NCI-H524 (cell line): ENCODE measurements around the gene R3HDM2.
"Not testable (repeated sequence)": the region's sequence is repeated elsewhere in the genome, so short reads cannot be mapped to it uniquely, and the experiment has no call there.

ENCODE experiments used
- DNase-seq, 2 experiments: peaks; one replicate each; lab custom pipeline; 2025; lab: John Stamatoyannopoulos, UW

The R3HDM2 gene

GRCh38 chr12:57452937-57453509 is 22.2 kb upstream of the R3HDM2 start:
- peak; percentile 49 to 84 for DNase-seq

- DNase-seq = peak; percentile 82 to 92
Observed at GRCh38 chr12:57452181-57452936, 21.5 kb upstream of the R3HDM2 start.

- DNase-seq = no peak
Observed at GRCh38 chr12:57451233-57451778, 20.5 kb upstream of the R3HDM2 start.

GRCh38 chr12:57450057-57450456 is 19.2 kb upstream of the R3HDM2 start:
- DNase-seq = no peak

- DNase-seq = no peak
Observed at GRCh38 chr12:57449375-57449774, 18.5 kb upstream of the R3HDM2 start.

GRCh38 chr12:57448669-57449068 is 17.8 kb upstream of the R3HDM2 start:
- DNase-seq = no peak

- DNase-seq = no peak
Observed at GRCh38 chr12:57446292-57446960, 15.6 kb upstream of the R3HDM2 start.

GRCh38 chr12:57444744-57445143 is 13.9 kb upstream of the R3HDM2 start:
- DNase-seq = no peak

- DNase-seq = not testable (repeated sequence)
Observed at GRCh38 chr12:57444337-57444736, 13.5 kb upstream of the R3HDM2 start.

GRCh38 chr12:57441846-57442427 is 11.1 kb upstream of the R3HDM2 start:
- no peak for DNase-seq

- not testable (repeated sequence) for DNase-seq
Observed at GRCh38 chr12:57441393-57441792, 10.6 kb upstream of the R3HDM2 start.

- no peak for DNase-seq
Observed at GRCh38 chr12:57439762-57440266, 9.0 kb upstream of the R3HDM2 start.

- DNase-seq = no peak
Observed at GRCh38 chr12:57438400-57438799, 7.6 kb upstream of the R3HDM2 start.

GRCh38 chr12:57435293-57435692 is 4.5 kb upstream of the R3HDM2 start:
- DNase-seq = peak in 1 of 2 experiments; percentile 8

- no peak for DNase-seq
Observed at GRCh38 chr12:57434517-57435223, 3.8 kb upstream of the R3HDM2 start, which contains the start of gene INHBC. INHBC (plus strand) TSS chr12:57434784; CDS start chr12:57434887, 103 bp downstream.

GRCh38 chr12:57433370-57433769 is 2.5 kb upstream of the R3HDM2 start:
- no peak for DNase-seq

- DNase-seq = no peak
Observed at GRCh38 chr12:57431654-57432188, 878 bp upstream of the R3HDM2 start.

GRCh38 chr12:57430112-57430930 is 522 bp downstream of the R3HDM2 start:
- DNase-seq = peak in 1 of 2 experiments; percentile 56

- no peak for DNase-seq
Observed at GRCh38 chr12:57429473-57430111, 1.3 kb downstream of the R3HDM2 start.

GRCh38 chr12:57428965-57429364 is 1.9 kb downstream of the R3HDM2 start:
- DNase-seq = no peak
